HG02885 (cell line): ENCODE results near the gene NTNG1.

Experiments used
- ATAC-seq: cut with Tn5 transposase; IDR thresholded peaks from one replicate; pipeline ENCODE4 v1.9.1; 2021; ENCODE audit warnings: mild to moderate bottlenecking; ENCODE audit not compliant: unreplicated experiment, poor library complexity

Gene NTNG1

DNA sequence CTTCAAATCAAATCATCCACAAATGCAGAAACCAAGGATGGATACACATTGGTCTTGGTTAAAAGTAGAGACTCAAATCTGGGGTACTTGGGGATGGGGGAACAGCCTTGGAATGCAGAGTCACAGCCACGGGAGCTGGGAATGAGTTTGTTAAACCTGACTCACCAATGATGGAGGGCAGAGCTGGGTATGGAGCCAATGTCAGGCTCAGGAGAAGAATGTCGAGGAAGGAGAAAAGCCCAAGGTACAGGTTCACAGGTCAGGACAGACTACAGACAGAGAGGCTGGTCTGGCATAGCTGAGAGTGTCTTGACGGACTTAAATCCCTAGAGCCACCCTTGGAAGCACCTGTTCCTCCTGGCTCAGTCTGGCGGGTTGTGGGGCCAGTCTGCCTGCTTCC lies 237.6 kb downstream of the NTNG1 start:
- no peak for ATAC-seq

DNA sequence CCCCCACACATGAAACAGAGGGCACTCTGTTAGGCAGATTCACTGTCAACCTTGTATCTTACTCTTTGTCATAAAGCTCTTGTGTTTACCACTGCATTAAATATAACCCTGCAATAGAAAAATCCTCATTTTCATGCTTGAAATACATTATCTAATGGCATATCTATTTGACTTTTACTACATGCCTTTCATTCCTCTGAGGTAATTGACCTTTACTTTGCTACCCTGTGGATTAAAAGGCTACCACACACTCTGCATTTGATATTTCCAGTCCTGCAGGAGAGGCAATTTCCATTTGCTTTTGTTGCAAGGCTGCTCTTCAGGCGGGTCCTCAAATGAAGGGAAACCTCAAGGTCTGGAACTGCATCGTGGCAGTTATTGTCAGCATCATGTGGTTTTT lies 238.0 kb downstream of the NTNG1 start:
- no peak for ATAC-seq

DNA sequence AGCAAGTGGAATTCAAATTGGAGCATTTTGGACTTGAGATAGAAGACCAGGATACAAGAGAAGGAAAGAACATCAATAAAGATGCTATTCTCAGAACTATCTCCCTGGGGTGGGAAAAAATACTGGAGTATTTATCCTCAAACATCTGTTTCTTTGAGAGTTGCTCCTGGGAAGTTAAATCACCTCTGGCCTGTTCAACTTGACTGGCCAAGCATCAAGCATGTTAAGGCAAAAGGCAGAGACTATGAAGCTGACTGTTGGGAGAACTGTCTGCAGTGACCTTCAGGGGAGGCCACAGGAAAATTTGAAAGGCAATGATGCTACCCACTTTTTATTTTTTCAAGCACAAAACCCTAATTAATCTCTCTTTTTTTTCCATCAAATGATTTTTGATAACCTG lies 239.0 kb downstream of the NTNG1 start:
- ATAC-seq = no peak

DNA sequence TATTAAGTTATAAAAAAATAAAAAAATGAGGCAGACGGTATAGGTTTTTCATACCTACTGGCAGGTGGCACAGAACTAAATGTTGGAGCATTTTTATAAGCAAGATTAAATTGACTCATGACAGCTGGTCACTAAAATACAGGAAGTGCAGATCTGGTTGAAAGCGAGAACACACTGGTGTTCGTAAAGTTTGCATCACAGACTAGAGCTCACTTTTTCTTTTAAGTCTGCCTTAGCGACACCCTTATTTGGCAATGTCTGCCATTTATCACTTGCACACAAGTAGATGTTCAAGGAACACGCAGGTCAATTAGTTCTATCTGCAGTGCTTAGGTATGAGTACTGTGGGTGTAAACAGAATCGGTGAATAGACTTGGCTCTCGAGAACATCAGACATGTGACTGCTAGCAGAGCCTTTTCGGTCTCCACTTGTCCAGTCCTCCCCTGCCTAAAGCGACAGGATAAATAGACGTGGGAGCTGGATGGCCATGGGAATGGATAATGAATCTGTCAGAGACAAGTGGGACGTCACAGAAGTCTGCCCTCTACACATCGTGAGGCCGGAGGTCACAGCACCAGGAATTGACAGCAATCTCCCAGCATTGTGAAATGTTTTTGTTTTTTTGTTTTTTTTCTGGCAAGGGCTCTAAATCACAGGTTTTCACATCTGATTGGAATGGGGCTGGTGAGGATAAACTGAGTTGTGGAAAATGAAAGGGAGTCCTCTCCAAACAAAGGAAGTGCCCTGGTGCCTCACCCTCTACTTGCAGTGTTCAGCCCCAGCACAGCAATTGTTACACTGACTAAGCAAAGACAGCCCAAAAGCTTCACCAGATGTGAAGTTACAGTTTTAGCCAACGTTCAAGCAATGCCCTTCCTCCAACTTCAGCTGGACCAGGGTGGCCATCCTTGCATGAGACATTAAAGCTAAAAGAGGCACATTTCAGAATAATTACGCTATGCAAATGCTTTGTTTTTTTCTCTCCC lies 248.9 kb downstream of the NTNG1 start:
- ATAC-seq = peak; percentile 79

DNA sequence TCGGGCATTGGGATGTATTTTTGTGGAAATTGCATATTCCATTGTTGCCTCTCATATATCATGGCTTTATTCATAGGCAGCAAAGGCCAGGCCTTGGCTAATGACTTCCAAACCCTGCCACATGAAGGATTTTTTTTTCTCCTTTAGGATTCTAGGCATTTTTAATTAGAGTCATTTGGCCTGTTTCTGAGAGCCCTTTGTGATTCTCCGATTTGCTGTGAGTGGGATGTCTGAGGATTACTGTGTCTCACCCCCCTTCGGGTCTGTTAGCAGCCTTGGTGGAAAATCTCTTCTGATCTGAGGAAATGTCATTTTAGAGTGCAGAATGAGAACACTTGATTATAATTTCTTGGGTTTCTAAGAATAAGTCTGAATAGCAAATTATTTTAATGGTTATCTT lies 253.5 kb downstream of the NTNG1 start:
- ATAC-seq = no peak

GRCh38 chr1:107401704-107402103 lies 260.9 kb downstream of the NTNG1 start:
- ATAC-seq = no peak

- no peak for ATAC-seq
Observed at GRCh38 chr1:107404756-107405155, 263.9 kb downstream of the NTNG1 start.

DNA sequence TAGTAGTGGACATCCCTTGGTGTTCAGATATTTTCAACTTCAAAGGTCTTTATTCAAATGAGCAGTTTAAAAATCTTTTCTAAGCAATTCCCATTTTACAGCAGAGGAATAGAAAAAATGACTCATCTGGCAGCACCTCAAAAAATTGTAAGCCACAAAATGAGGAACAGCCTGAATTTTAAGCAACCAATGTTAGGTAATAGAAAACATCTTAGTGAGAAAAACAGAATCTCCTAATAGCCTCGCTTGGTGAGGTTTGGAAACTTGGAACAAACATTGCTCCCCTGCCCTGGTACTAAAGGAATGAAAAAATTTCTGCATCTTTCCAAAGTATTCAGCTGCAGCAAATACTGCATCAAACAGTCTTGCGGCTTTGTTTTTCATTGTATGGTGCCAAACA lies 264.4 kb downstream of the NTNG1 start:
- ATAC-seq = no peak

- ATAC-seq = no peak
Observed at GRCh38 chr1:107407011-107407410, 266.2 kb downstream of the NTNG1 start.

DNA sequence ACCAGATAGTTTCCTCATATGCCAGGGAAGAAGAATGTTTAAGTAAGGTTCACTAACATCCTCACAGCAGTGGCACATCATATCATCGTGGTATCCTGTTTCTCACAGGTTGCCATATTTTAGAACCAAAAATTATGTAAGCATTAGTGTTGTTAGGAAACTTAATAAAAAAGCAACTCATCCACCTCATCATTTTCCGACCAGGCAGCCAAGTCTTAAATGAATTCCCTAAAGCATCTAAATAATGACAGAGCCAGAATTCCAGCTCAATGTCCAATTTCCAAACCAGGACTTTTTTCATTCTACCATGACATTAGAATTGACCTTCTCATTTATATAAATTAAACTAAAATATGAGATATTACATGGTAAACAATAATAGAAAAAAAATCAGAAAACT lies 272.7 kb downstream of the NTNG1 start:
- no peak for ATAC-seq

DNA sequence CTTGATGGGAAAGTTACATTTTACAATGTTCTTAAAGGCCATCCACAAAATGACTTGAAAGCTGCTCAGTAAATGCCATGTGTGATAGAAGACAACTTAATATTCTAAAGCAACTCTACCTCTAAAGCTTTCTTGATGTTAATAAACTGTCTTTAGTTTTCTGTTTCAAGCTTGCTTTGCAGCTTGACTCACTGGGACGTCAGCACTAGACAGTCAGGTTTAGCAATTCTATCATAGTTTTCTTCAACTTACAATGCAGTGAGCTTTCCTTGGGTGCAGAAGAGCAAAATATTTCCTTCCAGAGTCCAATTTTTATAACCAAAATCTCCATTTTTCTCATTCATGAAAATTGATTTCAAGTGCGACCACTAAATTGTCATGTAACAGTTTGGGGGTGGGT lies 273.1 kb downstream of the NTNG1 start:
- no peak for ATAC-seq

DNA sequence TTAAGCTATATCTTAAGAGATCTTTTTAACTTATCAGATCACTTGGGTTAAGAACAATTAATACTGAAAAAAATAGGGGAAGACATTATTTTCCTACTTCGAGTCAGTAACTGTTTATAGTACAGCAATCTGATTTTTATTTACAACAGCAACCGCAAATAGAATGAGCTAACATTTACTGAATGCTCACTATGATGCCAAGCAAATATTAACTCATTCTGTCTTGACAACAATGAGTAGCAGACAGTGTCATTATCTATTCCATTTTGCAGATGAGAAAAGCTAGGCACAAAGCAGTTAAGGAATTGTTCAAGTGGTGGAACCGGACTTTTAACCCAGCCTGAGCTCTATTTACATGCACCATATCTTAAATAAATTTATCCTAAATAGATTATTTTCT lies 273.7 kb downstream of the NTNG1 start:
- no peak for ATAC-seq

GRCh38 chr1:107415241-107415640 lies 274.4 kb downstream of the NTNG1 start:
- ATAC-seq = no peak

DNA sequence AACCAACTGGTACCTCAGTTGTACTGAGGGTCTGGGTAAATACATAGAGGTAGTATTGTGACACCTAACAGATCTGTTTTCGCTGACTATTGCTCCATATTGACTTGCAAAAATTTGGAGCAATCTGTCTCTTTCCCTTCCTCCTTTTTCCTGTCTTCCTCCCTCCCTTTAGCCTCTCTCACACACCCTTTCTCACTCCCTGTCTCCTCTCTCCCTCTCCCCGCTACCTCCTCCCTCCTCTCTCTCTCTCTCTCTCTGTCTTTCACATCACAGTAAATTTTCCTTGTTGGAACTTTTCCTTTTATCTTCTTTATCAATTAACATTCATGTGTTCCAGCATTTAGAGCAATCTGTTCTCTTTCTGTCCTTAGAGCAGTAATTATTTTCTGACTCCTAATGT lies 278.2 kb downstream of the NTNG1 start:
- no peak for ATAC-seq

DNA sequence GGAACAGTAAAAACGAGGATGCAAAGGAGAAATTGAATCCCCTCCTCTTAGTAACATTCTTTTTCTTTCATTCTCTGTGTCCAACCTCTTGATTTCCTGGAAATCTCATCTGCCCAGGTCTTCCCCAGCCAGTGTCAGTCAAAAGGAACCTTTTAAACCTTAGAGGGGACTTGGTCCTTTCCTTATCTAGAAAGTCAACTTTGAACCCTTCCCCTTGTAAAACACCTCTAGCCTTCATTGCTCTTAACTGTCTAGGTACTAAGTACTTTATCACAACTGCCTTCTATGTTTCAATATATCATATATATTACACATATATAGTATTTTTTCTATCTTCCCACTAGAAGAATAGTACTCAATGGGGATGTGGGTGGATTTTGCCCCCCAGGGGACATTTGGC lies 282.1 kb downstream of the NTNG1 start:
- no peak for ATAC-seq

- peak; percentile 85 for ATAC-seq
Observed at GRCh38 chr1:107430540-107431228, 289.8 kb downstream of the NTNG1 start.

- ATAC-seq = no peak
Observed at GRCh38 chr1:107432108-107432507, 291.3 kb downstream of the NTNG1 start.

DNA sequence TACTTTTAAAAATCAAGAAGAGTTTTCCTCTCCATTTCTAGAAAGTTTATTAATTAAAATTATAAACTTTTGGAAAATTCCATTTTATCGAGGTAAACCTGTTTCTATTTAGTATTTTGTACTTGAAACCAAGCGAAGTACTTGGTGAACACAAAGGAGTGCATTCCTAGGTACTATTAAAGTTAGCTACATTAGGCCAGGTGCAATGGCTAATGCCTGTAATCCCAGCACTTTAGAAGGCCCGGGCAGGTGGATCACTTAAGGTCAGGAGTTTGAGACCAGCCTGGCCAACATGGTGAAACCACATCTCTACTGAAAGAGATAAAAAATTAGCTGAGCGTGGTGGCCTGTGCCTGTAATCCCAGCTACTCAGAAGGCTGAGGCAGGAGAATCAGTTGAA lies 292.2 kb downstream of the NTNG1 start:
- ATAC-seq = no peak

DNA sequence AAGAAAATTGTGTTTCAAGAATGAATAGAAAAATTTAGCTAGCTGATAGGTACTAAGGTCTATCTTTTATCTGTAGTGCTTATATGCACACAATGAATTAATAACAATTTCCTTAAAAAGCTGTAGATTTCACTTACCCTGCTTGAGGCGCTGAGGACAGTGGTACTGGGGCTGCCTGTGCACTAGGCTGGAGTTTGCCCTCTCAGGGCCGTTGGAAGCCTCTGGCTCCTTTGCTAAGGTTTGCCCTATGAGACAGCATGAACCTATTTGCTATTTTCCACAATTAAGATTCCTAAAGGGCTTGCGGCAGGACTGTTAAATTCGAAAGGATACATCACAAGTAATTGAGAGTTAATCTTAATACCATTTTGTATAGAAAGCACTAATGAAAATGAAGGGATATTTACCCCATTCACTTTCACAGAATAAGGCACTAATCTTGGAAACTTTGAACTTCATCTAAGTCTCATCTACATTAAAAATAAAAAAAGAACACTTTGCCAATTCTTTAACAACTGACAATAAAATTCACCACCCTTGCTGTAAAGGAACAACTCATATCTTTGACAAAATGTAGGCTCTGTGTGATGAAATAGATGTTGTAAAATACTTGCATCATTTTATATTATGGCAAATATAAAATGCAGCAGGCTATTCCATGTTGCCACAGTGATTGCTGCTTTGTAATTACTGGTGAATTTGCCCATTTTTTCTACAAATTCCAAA lies 293.0 kb downstream of the NTNG1 start:
- no peak for ATAC-seq

- no peak for ATAC-seq
Observed at GRCh38 chr1:107434361-107434693, 293.5 kb downstream of the NTNG1 start.
